GM19468 (cell line): Measurements from ENCODE around the gene ALDH1A3.

Experiments used
- ATAC-seq: cut with Tn5 transposase; IDR thresholded peaks from one replicate; pipeline ENCODE4 v1.9.1; 2021; ENCODE audit warnings: mild to moderate bottlenecking, moderate library complexity, moderate number of reproducible peaks; ENCODE audit not compliant: unreplicated experiment; ENCODE audit errors: extremely low read depth

ALDH1A3 gene

DNA sequence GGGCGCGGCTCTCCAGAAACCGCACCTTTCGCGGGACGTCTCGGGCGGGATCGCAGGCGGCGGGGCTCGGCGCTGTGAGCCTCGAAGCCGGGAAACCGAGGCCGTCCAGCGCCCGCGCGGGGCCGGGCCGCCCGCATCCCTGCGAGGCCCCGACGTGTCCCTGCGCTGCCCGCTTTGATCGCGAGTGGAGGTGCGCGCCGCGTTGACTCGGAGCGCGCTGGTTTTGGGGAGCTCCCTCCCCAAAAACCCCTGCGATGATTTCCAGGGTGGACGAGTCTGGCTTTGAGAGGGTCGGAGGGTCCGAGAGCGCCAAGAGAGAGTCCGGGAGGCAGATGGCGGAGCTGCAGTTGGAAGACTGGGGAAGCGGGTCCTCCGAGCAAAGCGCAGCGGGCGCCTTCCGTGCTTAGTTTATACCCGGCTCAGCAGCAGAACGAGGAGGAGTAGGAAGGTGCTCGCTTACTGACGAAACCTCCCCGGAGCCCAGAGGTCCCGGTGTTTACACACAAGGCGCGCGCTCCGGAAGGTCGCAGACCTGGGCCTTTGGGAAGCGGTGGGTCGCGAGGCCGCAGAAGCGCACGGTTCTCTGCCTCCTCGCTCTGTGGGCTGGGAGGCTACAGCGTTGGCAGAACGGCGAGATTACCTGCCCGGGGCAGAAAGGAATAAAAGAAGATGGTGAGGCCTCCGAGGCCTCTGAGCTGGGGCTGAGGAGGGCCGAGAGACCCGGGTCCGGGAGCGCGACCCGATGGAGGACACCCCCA, 687 bp downstream of the ALDH1A3 start:
- ATAC-seq: no peak

- no peak for ATAC-seq
Measured at GRCh38 chr15:100880897-100881242, 1.2 kb downstream of the ALDH1A3 start.

DNA sequence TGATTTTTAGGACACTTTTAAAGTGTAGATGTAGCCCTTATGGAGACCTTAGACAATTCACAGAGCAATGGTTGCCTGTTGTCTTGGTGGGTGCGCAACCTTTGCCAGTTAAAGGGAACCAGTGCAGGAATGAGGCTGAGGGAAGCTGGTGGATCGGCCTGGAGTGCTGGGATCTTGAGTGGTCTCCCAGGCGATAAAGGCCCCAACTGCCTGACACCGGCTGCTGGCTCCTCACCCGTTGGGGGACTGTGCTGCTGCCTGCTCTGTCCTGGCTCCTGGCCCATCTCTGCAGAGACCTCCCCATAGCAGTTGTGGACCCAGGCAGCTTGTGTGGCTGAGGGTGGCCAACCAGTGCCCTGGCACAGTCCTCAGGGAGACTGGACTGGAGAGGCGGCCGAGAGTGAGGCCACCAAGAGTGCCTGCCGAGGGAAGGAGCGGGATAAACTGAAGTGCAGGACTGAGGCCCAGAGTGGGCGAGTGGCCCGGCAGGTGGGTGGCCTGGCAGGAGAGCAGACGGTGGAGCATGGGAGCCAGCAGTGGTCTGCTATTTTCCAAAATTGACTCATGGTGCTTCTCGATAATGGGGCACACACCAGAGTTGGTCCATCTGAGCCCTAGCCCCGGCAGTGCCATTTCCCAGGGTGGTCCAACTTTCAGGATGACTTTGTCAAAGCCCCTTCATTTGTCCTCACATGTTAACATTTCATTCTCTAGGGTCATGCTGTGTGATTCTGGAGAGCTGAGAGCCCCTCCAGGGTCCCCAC, 2.1 kb downstream of the ALDH1A3 start:
- ATAC-seq: no peak

DNA sequence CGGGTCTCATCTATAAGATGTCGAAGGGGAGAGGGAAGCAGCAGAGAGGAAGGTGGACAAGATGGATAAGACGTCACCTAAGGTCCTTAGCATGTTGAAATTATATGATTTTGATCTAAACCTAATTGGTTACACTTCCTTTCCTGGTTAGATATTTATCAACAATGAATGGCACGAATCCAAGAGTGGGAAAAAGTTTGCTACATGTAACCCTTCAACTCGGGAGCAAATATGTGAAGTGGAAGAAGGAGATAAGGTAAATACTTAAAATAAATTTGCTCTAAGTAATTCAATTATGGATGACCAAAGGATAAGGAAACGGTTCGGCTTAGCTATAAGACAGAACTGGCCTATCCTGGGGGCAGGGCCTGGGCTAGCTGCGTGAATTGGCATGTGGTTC, 5.5 kb downstream of the ALDH1A3 start:
- no peak for ATAC-seq

- ATAC-seq: no peak
Measured at GRCh38 chr15:100885811-100886210, 6.2 kb downstream of the ALDH1A3 start.

GRCh38 chr15:100887211-100887913, 7.7 kb downstream of the ALDH1A3 start:
- ATAC-seq: no peak

DNA sequence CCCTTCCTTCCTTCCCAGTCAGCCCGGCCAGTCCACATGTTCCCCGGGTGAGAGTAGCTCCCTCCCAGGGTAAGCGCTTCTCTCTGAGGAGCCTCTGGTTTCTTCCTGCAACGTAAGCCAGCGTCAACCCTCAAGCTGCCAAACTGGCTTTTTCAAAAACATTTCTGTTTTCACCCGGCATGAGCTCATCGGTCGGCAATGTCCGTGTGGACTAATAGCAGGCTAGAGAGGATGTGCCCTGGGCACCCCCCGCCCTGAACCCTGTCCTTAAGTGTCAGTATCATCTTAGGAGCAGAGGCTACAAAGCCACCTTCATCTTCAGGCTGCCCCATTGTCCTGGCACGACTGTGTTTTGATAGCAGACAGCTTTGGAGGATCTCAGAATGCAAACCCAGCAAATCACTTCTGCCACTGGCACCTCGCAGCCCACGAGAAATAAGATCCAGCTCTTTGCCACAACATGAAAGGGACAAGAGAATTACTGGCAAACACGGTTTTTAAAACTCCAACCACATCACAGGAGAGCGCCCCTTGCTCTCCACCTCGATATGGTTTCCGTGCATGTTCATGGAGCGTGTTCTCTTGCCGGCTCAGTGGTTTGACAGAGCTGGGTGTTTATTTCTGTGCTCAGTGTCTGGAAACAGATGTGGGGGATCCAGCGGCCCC, 9.9 kb downstream of the ALDH1A3 start:
- no peak for ATAC-seq

DNA sequence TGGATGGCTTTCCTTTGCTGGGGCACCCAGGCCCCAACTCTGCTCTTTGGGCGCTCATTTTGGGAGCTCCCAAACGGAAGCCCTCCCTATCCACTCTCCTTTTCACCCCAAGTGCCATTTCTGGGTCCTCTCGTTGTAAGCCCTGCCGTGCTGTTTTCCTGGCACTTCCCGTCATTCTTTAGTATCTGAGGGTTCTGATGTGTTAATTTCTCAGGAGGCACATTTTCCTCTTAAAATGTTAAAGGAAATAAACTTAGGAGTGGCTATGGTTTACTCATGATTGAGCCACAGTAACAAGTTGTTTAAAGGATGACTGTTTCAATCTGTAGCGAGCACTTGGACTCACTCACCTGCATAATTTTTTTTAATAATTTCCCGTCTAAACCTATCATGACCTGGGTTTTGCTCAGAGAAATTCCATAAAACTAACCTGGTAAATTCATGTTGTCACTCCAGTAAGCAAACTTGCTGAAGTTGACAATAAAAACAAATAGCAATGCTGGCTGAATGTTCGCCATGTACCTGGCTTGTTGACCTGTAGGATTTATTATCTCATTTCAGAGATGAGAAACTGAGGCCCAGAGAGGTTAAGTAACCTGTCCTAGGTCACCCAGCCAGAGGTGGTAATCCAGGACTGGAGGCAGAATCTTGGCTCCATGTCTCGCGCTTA, 10.6 kb downstream of the ALDH1A3 start:
- no peak for ATAC-seq

GRCh38 chr15:100890850-100891249, 11.2 kb downstream of the ALDH1A3 start:
- ATAC-seq: no peak

GRCh38 chr15:100891307-100892012, 11.8 kb downstream of the ALDH1A3 start:
- no peak for ATAC-seq

- no peak for ATAC-seq
Measured at GRCh38 chr15:100892013-100892355, 12.4 kb downstream of the ALDH1A3 start.

- ATAC-seq: no peak
Measured at GRCh38 chr15:100893261-100893963, 13.8 kb downstream of the ALDH1A3 start.

GRCh38 chr15:100893964-100894295, 14.3 kb downstream of the ALDH1A3 start:
- no peak for ATAC-seq

DNA sequence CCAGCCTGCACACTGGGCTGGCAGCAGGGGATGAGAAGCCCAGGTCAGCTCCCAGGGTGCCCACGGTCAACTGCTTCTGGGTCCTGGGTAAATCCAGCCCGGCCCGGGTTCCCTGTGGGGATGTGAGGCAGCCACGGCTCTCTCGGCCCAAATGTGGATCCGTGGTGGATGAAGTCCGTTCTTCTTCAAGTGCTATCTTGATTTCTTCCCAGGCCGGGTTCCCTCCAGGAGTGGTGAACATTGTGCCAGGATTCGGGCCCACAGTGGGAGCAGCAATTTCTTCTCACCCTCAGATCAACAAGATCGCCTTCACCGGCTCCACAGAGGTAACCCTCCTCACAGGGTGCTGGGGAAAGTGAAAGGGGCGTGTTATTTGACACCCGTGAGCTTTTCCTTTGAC, 16.1 kb downstream of the ALDH1A3 start:
- ATAC-seq: no peak

DNA sequence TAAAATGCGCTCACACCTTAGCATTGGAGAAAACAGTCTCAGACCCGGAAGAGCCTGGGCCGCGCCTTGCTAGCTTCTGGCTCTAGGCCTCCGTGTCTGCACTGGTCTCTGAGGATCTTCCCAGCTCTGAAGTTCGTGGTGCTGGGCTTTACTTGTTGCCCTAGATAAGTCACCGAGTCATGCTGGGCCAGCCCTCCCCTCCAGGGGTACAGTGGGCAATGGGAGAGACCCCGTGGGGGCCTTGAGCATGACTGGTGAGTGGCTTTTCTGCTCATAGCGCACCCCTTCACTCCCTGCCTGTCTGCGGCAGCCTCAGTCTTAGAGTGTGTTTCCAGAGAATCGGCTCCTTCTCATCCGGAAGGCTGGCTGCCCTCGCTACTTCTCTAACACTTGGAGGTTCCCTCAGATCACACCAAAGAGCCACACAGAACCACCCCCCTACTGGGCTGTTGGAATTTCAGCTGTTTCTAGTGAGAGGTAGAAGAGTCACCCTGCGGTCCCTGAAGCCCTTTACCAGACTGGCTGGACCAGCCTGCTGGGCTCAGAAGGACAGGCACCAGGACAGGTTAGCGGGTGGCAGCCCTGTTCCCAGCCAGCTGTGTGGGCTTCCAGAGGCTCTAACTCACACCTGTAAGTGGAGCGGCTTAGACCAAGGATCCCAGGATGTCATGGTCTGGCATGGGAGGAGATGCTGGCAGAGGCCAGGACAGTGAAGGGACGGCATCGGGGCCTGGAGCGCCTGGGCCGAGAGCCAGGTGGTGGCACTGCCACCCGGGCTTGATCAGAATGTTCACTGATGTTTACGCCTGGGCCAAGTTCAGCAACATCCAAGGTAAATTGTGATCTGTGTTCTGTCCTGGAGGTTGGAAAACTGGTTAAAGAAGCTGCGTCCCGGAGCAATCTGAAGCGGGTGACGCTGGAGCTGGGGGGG, 17.9 kb downstream of the ALDH1A3 start:
- no peak for ATAC-seq

- ATAC-seq: no peak
Measured at GRCh38 chr15:100898152-100898490, 18.5 kb downstream of the ALDH1A3 start.

DNA sequence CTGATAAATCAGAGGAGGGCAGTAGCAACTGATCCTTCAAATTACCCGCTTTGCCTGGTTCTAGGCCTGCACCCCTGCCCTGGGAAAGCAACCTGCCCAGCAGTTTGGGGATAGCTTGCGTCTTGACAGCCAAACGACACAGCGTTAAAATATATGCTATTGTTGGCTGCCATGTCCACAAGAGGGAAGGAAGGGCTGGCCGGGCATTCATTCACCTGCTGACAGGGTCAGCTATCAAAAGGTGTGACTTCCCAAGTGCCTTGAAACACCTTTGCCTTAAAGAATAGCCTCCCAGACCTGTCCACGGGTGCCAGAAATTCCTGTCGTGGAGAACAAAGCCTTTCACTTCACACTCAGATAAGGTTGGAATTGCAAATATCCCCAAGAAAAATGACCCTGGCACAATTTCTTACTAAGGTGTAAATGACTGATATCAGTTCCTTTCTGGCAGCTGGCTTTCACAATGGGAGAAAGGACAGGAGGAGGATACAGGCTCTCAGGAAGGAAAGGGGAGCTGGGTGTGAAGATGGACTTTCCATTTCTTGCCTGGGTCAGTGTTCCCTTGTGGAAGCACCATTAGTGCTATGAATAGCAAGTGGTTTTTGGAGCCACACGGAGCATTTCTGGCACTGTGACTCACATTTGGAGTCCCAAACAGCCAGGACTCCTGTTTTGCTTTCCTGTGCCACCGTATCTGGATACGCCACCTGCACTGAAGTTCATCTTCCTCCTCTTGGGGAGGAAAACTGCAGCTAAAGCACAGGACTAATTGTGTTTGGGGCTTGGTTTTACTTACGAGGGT, 19.2 kb downstream of the ALDH1A3 start:
- no peak for ATAC-seq
